Thyroid gland (tissue), 4 donors: ENCODE results near the gene SLC29A2.

Experiments
- POLR2A ChIP-seq, 2 donors: fragments of 450-650 bp; IDR thresholded peaks; one replicate each; pipeline ENCODE4 v1.6.1; 2017; ENCODE audit warnings: antibody characterized with exemption in 2 of 2, mild to moderate bottlenecking in 2 of 2, moderate library complexity in 1 of 2
- TF ChIP-seq, protein P1 (sequence below), 6 experiments: fragments of 200-600 bp in 3 of 6; fragments of 450-650 bp in 3 of 6; sonication (generic) in 3 of 6; IDR thresholded peaks; one replicate each; pipeline ENCODE4 v1.5.1; 2016 to 2019; ENCODE audit warnings: antibody characterized with exemption in 6 of 6, mild to moderate bottlenecking in 2 of 6, inconsistent platforms in 1 of 6, moderate library complexity in 1 of 6

DNA sequence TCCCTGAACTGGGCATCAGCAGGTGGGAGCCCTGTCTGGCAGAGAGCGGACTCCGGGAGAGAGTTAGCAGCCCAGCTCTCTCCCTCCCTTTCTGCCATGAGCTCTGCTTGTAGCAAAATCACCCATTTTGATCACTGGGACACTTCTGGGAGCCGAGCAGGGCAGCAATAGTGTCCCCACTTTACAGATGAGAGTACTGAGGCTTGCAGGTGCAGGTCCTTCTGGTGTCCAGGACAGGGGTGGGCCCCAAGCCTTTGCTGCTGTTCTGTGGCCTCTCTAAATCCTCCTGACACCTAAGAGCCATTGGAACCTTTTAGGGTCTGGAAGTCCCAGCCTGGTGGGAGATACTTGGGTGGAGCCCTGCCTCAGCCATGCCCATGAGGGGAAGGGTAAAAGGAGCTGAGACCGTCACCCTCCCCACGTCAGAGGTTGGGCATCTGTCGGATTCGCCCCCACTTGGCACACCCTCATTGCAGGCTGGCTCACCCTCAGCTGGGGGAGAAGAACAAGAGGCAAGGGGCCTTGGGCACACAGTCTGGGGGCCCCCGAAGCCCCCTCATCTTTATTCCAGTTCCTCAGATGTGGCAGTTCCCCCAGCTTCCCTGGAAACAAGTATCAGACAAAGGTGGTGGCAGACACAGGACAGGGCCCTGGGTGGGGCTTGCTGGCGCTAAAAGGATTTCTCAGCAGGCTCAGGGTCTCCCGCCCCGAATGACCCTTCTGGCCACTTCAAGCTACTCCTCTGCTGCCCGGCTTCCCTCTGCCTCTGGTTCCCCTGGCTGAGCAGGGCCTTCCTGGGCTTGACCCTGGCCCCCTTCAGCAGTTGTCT is 39.8 kb downstream of the SLC29A2 start:
- TF ChIP-seq, protein P1, sequence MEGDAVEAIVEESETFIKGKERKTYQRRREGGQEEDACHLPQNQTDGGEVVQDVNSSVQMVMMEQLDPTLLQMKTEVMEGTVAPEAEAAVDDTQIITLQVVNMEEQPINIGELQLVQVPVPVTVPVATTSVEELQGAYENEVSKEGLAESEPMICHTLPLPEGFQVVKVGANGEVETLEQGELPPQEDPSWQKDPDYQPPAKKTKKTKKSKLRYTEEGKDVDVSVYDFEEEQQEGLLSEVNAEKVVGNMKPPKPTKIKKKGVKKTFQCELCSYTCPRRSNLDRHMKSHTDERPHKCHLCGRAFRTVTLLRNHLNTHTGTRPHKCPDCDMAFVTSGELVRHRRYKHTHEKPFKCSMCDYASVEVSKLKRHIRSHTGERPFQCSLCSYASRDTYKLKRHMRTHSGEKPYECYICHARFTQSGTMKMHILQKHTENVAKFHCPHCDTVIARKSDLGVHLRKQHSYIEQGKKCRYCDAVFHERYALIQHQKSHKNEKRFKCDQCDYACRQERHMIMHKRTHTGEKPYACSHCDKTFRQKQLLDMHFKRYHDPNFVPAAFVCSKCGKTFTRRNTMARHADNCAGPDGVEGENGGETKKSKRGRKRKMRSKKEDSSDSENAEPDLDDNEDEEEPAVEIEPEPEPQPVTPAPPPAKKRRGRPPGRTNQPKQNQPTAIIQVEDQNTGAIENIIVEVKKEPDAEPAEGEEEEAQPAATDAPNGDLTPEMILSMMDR (IDR thresholded peaks at IDR 0.05), result no peak
- no peak for TF ChIP-seq POLR2A (IDR thresholded peaks at IDR 0.05)
